Stimulated activated CD8-positive, alpha-beta memory T cell treated with anti-CD3 and anti-CD28 coated beads, Interleukin-12 subunit alpha, Interleukin-12 subunit beta, amount 100 ng/mL, for 1 hour (primary cell): Measurements from ENCODE around the gene ENG.
A peak's percentile ranks its signal among the peaks of the same experiment; 100 is the strongest.

Experiments used
- DNase-seq: peaks from one replicate; pipeline ENCODE4 v3.0.0-alpha.2; 2020; ENCODE audit warnings: low read depth

ENG gene

DNA sequence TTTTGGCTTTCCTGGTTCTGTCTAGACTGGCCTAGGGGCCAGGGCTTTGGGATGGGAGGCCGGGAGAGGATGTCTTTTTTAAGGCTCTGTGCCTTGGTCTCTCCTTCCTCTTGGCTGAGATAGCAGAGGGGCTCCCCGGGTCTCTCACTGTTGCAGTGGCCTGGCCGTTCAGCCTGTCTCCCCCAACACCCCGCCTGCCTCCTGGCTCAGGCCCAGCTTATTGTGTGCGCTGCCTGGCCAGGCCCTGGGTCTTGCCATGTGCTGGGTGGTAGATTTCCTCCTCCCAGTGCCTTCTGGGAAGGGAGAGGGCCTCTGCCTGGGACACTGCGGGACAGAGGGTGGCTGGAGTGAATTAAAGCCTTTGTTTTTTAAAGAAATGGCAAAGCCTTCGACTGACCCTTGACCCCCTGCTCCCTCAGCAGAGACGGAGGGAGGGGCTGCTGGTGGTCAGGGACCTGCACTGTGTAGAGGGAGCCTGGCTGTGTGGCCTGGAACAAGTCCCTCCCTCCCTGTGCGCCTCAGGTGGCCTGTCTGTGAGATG lies 40.7 kb downstream of the ENG start:
- DNase-seq, result no peak

DNA sequence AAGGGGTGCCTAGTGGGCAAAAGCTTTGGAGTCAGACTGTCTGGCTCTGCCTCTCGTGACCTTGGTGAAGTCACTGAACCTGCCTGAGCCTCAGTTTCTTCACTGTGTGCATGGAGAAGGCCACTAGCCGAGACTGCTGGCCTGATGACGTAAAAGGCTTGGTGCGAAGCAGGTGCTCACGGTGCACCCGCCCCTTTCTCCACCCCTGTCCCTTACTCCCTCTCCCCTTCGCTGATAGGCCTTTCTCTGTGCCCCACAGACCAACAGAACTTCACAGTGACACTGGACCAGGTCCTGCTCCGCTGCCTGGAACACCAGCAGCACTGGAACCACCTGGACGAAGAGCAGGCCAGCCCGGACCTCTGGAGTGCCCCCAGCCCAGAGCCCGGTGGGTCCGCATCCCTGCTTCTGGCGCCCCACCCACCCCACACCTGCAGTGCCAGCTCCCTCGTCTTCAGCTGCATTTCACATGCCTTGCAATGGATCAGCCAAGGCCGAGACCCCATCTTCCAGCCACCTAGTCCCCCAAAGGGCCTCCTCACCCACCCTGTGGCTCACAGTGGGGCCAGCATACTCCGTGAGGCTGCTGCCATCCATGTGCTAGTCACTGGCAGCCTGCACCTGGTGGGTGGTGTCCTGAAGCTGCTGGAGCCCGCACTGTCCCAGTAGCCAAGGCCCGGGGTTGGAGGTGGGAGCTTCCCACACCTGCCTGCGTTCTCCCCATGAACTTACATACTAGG lies 41.4 kb downstream of the ENG start:
- DNase-seq, result no peak

DNA sequence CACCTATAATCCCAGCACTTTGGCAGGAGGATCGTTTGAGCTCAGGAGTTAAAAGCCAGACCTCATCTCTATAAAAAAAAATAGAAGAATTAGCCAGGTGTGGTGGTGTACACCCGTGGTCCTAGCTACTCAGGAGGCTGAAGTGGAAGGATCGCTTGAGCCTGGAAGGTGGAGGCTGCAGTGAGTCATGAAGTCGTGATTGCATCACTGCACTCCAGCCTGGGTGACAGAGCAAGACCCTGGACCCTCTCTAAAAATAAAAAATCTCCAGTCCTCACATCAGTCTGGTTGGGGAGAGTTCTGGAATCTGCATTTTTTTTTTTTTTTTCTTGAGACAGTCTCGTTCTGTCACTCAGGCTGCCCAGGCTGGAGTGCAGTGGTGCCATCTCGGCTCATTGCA lies 42.4 kb downstream of the ENG start:
- no peak for DNase-seq

DNA sequence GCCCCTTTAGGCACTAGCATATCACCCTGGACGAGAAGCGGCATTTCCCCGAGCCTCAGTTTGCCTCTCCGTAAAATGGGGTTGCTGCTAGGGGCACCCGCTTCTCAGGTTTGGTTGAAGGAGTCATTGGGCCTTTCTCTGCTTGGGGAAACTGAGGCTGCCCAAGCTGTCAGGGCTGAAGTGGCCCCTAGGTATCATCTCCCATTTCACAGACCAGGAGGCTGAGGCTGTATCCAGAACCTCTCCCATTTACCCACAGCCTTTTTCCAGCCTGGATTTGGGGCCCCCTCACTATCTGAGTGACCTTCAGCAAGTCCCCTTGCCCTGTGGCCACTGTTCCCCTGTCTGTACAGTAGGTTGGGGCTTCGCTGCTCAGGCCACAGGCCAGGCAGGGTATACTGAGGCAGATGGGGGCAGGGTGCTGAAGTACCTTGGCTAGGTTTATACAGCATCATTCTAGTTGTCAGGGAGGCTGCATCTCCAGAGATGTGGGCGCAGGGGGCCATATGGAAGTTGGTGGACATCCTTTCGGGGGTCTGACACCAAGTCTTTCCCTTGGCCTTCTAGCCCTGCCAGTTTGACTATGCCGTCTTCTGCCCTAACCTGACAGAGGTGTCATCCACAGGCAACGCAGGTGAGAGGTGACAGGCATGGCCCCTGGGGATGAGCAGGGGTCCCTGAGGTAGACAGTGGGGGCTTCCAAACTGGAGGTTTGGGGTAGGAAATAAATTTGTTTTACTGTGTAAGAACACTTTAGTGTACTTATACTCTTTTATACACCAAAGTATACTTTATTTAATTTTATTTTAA lies 43.9 kb downstream of the ENG start:
- DNase-seq, result no peak

DNA sequence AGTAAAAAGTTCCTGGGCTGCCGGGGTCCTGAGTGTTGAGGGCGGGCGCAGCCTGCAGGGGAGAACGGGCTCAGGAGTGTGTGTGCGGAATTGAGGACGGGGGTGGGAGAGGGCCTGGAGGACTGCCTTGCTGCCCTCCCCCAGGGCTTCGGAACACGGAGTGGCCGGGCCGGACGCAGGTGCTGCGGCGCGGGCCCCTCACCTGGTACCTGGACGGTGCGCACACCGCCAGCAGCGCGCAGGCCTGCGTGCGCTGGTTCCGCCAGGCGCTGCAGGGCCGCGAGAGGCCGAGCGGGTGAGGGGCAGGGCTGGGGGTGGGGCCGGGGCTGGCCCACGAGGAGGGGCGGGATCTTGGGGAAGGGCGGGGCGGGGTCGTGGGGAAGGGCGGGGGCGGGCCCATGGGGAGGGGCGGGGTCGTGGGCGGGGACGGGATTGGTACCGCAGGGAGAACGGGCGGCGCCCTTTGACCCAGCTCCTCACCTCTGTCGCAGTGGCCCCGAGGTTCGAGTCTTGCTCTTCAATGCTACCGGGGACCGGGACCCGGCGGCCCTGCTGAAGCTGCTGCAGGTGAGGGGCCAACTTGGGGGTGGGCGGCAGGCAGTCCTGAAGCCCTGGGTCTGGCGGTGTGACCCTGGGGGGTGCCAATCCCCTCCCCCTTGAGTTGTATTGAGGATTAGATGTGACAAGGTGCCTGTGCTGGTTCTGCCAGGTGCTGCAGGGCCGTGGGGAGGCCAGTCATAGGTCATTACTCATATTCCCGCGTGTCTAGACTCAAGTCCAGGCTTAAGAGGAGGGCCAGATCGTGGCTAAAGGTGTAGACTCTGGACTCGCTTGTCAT lies 44.7 kb downstream of the ENG start:
- DNase-seq, result no peak

DNA sequence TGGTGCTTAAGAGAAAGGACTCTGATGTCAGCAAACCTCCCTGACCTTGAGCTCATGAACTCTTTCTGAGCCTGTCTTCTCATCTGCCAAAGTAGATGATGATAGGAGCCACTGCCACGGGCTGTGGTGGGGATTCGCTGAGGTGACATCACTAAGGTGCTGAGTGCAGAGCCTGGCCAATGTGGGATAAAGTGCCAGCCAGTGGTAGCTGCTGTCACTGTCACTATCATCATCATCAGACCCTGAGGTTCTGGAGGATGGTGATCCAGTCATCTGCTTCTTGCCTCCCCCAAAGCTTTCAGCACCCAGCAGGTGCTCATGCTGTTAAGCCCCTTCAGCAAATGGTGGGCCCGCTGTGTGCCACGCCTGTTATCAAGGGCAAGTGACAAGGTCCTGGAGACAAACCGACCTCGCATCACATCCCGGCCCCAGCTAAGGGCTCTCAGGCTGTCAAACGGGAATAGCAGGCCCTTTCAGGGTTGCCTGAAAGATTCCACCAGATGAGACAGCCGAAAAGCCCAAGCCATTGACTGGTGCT lies 45.4 kb downstream of the ENG start:
- DNase-seq, result no peak

DNA sequence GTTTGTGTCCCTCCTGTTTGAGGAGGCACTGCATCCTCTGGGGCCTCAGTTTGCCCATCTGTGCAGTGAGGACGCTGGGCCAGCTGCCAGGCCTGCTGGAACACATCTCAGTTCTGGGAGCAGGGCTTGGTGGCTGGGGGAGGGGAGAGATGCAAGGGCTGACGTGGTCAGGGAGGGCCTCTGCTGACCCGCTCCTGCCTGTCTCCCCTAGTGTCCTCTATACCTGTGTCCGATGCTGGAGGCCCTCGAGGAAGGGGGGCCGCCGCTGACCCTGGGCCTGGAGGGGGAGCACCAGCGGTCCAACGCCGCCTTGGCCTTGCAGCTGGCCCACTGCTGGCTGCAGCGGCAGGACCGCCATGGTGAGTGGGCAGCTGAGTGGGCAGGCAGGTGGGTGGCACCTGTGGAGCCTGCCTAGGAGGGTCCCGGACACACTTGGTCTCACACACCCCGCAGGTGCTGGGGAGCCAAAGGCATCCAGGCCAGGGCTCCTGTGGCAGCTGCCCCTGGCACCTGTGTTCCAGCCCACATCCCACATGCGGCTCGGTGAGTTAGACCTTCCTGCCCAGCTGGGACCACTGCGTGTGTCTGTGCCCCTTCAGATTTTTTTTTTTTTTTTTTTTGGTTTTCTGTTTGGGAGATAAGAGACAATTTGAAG lies 46.0 kb downstream of the ENG start:
- no peak for DNase-seq

DNA sequence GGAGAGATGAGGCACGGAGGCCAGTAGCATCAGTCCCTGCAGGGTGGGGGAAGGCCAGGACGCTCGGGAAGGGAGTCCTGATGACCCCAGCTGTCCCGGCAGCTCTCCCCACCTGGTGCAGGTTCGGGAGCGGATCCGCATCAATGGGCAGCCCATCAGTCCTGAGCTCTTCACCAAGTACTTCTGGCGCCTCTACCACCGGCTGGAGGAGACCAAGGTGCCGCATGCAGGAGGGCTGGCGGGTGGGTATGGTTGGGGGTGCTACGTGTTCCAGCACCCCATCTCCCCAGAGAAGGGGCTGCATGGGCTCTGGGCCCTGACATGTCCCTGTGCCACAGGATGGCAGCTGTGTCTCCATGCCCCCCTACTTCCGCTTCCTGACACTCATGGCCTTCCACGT lies 47.6 kb downstream of the ENG start:
- no peak for DNase-seq

DNA sequence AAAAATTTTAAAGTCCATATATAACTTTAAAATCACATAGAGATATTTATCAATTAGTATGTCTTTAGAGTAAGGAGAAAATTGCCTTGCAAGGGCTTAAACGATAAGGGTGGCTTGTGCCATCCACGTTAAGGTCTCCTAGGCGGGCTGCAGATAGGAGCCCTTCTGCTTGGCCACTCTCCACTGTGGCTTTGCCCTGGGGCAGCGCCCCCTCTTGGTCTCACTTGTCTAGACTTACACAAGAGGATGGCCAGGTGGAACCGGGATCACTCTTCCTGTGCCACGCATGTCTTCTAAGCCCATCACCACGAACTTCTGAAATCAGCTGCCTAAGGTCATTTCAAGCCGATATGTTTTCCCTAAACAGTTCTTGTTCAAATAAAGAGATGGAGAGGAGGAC lies 48.8 kb downstream of the ENG start:
- no peak for DNase-seq

DNA sequence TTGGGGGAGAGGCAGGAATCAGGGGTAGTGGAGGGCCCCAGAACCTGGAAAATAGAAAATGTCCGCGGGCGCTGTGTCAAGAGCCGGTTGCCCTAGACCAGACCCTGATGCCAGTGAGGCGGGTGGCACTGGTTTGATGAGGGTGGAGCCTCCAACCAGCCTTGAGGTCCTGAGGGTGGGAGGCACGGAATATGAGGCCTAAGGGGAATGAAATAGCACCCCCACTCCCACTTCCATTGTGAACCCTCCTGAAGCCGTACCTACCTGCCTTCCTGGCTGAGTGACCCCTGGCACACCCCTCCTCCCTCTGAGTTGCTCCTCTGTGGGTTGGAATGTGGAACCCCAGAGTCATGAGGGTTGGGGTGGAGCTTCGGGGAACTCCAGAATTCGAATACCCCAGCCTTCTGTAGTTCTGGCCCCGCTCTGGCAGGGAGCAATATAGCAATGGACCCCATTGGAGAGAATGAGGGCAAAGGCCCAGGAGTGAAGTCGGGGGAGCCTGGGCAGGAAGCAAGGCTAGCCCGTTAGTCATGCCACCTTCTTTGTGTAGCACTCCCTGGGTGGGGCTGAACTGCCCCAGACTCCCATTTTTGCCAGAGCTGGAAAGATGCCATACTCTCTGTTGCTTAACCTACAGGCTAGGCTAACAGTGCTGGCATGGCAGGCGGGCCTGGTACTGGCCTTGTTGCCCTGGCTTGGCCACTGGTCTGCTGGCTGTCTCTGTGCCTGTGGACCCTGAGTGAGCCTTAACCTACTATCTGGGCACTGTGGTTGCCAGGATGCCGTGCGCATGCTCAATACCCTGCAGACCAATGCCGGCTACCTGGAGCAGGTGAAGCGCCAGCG lies 50.7 kb downstream of the ENG start:
- DNase-seq, result no peak

DNA sequence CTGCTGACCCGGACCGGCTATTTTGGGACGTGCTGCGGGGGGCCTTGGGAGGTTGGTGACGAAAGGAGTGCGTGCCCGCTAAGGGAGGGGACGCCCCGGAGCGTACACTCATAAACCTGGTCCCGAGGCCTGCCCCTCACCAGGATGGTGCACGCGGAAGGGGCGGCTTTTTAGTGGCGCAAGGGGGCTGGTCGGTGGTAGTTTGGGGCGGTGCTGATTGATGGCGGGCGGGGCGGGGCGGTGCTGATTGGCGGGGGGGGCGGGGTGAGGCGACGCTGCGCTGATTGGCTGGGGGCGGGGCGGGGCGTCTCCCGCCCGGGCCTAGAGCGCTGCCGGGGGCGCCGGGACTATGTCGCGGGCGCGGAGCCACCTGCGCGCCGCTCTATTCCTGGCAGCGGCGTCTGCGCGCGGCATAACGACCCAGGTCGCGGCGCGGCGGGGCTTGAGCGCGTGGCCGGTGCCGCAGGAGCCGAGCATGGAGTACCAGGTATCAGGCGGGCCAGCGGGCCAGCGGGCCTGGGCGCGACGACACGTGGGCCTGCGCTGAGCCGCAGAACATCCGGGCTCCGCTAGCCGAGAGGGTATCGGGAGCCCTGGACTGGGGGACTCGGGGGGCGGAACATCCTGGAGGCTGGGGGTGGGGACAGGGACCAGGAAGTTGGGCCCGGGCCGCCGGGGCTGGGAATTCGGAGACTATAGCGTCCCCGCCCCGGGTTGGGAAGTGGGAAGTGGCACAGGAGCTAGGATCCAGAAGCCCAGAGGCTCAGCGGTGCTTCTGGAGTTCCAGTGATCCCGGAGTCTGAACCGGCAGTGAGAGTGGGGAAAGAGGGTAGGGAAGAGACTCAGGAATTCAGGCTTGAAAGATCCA lies 51.6 kb downstream of the ENG start, which contains the start of gene FPGS:
TSS of gene FPGS (plus strand) at position 307 of the 868 bp plus-strand sequence. CDS start at position 350, 43 bp downstream.
- DNase-seq, result peak; percentile 68

DNA sequence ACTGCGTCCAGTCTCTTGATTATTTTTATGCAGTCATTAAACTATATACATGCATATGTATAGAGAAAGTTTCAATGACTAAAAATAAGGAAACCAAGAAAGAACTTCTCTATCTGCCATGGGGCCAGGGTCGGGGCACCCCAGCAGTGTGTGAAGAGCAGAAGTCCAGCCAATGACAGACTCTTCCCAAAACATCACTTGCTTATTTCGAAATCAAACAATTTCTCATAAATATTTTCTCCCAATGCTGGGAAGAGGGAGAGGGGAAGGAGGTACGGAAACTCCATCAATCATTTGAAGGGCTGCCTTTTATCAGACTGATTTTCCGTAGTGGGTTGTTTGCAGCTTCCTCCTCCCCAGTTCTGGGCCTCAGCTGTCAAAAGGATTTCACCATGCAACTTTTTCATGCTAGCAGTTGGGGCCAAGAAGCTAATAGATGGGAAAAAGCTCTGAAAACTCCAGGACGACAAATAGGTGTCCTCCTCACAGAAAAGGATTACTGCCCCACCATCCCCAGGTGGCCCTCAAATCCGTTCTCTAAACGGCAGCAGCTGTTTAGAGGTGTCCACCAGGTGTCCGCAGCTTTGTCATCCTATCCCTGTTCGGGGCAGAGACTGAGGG lies 52.4 kb downstream of the ENG start:
- DNase-seq, result no peak

DNA sequence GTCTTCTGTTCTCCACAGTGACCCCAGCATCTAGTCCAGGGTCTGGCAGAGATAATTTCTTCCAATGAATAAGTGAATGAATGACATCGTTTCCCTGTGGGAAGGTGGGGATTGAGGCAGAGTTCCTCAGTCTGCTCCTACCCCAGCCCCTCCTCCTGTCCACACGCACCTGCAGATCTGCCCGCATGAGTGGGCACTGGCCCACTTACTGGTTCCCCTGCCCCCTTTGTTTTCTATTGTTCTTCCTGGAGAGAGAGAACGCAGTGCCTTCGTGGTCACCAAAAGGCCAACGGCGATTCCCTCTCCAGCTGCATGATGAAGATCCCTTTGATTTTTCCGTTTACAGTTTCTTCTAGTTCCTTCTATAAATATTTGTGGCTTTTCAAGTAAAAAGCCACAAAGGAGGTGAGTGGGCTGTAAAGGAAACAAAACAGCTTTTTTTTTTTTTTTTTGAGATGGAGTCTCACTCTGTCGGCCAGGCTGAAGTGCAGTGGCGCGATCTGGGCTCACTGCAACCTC lies 57.5 kb downstream of the ENG start:
- no peak for DNase-seq

DNA sequence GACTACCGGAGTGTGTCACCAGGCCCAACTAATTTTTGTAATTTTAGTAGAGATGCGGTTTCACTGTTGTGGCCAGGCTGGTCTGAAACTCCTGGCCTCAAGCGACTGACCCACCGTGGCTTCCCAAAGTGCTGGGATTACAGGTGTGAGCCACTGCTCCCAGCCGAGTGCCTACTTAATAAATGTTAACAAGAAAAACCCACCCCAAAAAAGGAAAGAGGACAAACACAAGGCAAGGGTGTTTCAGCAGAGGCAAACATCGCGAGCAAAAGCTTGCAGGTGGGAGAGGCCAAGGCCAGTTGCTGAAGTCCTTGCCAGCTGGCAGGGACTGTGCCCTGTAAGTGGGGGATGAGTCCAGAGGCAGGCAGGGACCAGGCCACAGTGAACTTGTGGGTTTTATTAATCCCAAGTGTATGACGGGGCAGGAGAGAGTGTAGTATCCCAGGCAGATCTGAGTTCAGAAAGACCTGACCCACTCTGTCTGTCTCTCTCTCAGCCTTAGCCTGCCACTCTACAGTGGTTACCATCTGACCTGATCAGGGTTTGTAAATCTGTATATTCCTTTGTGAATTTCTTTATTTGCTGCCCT lies 58.1 kb downstream of the ENG start:
- no peak for DNase-seq

DNA sequence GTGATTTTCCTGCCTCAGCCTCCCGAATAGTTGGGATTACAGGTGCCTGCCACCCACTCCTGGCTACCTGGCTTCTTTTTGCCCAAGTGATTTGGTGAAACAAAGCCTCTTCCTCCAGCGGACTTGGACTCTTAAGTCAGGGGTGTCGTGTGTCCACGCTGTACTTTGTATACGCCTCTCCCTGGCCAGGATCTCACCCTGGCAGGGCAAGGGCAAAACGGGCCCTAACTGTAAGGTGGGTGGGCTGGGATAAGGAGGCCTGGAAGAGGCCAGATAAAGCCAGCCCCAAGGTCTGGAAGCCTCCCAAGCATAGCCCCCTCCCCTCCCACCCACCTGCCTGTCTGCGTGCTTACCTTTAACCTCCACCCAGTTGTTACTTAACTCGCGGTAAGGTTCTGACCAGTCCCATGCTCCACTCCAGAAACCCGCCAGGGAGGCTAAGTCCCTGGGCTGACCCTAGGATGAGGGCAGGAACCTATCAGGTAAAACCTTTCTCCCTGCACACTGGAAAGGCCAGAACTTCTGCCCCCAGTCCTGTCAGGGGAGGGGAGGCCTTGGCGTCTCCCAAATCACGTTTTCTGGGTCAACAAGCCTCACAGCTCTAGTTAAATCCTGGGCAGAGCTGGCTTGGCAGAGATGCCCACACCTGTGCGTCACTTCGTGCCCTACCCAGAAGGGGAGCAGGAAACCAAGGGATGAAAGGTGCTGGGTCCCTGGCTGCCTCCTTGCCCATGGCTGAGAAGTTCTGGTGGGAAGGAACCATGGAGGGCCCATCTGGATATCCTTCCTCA lies 60.3 kb downstream of the ENG start:
- DNase-seq, result no peak

DNA sequence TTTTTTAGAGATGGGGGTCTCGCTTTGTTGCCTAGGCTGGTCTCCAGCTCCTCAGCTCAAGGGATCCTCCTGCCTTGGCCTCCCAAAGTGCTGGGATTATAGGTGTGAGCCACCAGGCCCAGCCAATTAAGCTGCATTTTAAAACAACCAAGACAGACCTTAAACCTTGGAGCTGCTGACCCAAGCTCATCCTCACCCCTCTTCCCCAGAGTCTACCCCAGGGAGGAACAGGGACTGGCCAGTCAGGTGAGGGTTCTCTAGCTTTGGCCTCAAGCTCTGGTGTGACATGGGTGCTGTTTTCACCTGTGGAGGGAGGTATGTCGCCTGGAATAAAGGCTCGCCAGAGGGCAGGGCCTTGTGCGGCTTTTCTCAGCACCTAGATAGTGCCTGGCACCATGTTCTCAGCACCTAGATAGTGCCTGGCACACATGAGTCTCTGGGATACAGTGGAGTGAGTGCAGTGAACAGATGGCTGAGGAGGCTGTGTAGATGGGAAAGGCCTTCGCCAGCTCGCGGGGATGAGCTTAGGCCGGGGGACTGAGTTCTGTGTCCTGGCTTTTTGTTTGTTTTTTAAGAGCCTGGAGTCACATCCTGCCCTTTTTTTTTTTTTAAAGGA lies 61.3 kb downstream of the ENG start:
- DNase-seq, result no peak

DNA sequence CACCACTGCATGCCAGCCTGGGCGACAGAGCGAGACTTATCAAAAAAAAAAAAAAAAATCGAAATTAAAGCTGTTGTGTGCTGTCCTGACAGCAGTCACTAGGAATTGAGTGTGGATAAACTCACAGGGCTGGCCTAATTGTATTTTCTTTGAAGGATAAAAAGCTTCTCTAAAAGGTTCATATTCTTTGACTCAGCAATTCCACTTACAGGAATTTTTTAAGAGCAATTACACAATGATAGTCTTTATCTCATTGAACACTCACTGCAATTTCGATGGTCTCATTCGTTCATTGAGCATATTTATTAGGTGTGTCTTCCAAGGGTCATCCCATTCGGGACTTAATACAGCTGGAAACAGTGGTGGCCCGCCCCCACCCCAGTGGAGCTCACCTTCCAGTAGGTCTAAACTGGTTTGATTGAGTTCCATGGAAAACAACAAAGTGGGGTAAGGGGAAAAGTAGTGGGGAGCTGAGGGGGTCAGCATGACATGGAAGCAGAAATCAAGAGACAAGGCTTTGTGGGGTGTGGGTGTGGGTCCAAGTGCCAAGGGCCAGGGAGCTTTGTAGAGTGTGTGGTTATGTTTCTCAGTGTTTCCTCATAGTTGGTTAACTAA lies 61.9 kb downstream of the ENG start:
- DNase-seq, result no peak
